HEK293 (cell line): ENCODE results near the gene HAAO.

Experiments used
- ZFP37 ChIP-seq: fragments of 450-650 bp; formaldehyde crosslinking; IDR thresholded peaks from 2 replicates; pipeline ENCODE4 v1.5.1; 2016; ENCODE audit warnings: missing biosample characterization, missing genetic modification characterization
- ZNF175 ChIP-seq: fragments of 450-650 bp; formaldehyde crosslinking; IDR thresholded peaks from 2 replicates; pipeline ENCODE4 v1.5.1; 2016; ENCODE audit warnings: missing biosample characterization, missing genetic modification characterization
- ZNF23 ChIP-seq: fragments of 450-650 bp; formaldehyde crosslinking; IDR thresholded peaks from 2 replicates; pipeline ENCODE4 v1.5.1; 2016; ENCODE audit warnings: missing biosample characterization, missing genetic modification characterization, borderline replicate concordance
- ZNF654 ChIP-seq: fragments of 450-650 bp; formaldehyde crosslinking; IDR thresholded peaks from 2 replicates; pipeline ENCODE4 v1.5.1; 2016; ENCODE audit warnings: low read depth, missing biosample characterization, missing genetic modification characterization
- ZNF830 ChIP-seq: fragments of 450-650 bp; IDR thresholded peaks from 2 replicates; pipeline ENCODE4 v1.5.0; 2018; ENCODE audit warnings: missing biosample characterization, missing genetic modification characterization, low read depth, mild to moderate bottlenecking, moderate library complexity
- TF ChIP-seq, protein P1 (sequence below): fragments of 450-650 bp; formaldehyde crosslinking; optimal IDR thresholded peaks from 2 replicates; pipeline ENCODE3; 2016; ENCODE audit warnings: missing biosample characterization, mild to moderate bottlenecking, missing genetic modification characterization
- TF ChIP-seq, protein P2 (sequence below): fragments of 450-650 bp; formaldehyde crosslinking; IDR thresholded peaks from 2 replicates; pipeline ENCODE4 v1.5.1; 2016; ENCODE audit warnings: missing biosample characterization, missing genetic modification characterization
- TF ChIP-seq, protein P3 (sequence below): fragments of 450-650 bp; formaldehyde crosslinking; IDR thresholded peaks from 2 replicates; pipeline ENCODE4 v1.5.1; 2016; ENCODE audit warnings: missing biosample characterization, missing genetic modification characterization, low read depth
- TF ChIP-seq, protein P4 (sequence below): fragments of 450-650 bp; formaldehyde crosslinking; IDR thresholded peaks from 2 replicates; pipeline ENCODE4 v1.5.1; 2016; ENCODE audit warnings: missing biosample characterization, missing genetic modification characterization
- TF ChIP-seq, protein P5 (sequence below): fragments of 450-650 bp; formaldehyde crosslinking; IDR thresholded peaks from 2 replicates; pipeline ENCODE4 v1.5.1; 2016; ENCODE audit warnings: missing biosample characterization, missing genetic modification characterization

DNA sequence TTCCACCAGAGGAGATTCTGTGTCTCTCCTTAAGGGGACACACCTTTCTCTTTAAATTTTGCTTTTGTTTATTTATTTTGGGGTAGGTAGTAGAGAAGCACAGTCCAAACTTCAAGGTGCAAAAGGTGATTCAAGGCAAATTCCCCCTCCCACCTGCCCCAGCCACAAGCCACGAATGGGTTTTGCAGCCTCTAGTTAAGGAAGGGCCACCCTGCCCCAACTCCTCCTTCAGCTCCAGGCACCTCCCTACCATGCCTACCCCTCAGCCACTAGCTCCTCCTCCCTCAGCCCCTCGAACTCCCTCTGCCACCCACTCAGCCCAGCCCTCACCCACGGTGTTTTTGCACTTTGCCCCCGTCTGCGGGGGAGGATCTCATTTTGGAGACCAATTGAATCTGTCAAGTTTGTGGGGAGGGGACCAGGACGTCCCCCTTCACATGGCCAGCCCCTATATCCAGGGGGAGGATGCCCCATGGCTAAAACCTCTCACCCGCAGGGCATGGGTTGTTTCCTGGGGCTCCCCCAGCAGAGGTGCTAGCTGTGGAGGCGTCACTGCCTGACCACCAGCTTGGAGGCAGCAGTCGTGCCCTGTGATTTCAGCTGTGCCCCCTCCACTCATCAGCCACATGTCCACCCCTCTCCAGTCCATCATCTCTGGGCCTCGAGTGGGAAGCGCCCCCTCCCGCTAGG, 4.5 kb downstream of the HAAO start:
- TF ChIP-seq, protein P1, sequence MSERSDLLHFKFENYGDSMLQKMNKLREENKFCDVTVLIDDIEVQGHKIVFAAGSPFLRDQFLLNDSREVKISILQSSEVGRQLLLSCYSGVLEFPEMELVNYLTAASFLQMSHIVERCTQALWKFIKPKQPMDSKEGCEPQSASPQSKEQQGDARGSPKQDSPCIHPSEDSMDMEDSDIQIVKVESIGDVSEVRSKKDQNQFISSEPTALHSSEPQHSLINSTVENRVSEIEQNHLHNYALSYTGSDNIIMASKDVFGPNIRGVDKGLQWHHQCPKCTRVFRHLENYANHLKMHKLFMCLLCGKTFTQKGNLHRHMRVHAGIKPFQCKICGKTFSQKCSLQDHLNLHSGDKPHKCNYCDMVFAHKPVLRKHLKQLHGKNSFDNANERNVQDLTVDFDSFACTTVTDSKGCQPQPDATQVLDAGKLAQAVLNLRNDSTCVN (tag by site-specific recombination): no peak
- TF ChIP-seq, protein P2, sequence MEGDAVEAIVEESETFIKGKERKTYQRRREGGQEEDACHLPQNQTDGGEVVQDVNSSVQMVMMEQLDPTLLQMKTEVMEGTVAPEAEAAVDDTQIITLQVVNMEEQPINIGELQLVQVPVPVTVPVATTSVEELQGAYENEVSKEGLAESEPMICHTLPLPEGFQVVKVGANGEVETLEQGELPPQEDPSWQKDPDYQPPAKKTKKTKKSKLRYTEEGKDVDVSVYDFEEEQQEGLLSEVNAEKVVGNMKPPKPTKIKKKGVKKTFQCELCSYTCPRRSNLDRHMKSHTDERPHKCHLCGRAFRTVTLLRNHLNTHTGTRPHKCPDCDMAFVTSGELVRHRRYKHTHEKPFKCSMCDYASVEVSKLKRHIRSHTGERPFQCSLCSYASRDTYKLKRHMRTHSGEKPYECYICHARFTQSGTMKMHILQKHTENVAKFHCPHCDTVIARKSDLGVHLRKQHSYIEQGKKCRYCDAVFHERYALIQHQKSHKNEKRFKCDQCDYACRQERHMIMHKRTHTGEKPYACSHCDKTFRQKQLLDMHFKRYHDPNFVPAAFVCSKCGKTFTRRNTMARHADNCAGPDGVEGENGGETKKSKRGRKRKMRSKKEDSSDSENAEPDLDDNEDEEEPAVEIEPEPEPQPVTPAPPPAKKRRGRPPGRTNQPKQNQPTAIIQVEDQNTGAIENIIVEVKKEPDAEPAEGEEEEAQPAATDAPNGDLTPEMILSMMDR: no peak
- TF ChIP-seq ZNF830: no peak
- no peak for TF ChIP-seq ZFP37 (tag by site-specific recombination)
- TF ChIP-seq, protein P3, sequence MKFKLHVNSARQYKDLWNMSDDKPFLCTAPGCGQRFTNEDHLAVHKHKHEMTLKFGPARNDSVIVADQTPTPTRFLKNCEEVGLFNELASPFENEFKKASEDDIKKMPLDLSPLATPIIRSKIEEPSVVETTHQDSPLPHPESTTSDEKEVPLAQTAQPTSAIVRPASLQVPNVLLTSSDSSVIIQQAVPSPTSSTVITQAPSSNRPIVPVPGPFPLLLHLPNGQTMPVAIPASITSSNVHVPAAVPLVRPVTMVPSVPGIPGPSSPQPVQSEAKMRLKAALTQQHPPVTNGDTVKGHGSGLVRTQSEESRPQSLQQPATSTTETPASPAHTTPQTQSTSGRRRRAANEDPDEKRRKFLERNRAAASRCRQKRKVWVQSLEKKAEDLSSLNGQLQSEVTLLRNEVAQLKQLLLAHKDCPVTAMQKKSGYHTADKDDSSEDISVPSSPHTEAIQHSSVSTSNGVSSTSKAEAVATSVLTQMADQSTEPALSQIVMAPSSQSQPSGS (tag by site-specific recombination): no peak
- TF ChIP-seq, protein P4, sequence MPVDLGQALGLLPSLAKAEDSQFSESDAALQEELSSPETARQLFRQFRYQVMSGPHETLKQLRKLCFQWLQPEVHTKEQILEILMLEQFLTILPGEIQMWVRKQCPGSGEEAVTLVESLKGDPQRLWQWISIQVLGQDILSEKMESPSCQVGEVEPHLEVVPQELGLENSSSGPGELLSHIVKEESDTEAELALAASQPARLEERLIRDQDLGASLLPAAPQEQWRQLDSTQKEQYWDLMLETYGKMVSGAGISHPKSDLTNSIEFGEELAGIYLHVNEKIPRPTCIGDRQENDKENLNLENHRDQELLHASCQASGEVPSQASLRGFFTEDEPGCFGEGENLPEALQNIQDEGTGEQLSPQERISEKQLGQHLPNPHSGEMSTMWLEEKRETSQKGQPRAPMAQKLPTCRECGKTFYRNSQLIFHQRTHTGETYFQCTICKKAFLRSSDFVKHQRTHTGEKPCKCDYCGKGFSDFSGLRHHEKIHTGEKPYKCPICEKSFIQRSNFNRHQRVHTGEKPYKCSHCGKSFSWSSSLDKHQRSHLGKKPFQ (tag by site-specific recombination): no peak
- TF ChIP-seq ZNF175 (tag by site-specific recombination): no peak
- TF ChIP-seq ZNF654 (tag by site-specific recombination): no peak
- TF ChIP-seq ZNF23: no peak
- TF ChIP-seq, protein P5, sequence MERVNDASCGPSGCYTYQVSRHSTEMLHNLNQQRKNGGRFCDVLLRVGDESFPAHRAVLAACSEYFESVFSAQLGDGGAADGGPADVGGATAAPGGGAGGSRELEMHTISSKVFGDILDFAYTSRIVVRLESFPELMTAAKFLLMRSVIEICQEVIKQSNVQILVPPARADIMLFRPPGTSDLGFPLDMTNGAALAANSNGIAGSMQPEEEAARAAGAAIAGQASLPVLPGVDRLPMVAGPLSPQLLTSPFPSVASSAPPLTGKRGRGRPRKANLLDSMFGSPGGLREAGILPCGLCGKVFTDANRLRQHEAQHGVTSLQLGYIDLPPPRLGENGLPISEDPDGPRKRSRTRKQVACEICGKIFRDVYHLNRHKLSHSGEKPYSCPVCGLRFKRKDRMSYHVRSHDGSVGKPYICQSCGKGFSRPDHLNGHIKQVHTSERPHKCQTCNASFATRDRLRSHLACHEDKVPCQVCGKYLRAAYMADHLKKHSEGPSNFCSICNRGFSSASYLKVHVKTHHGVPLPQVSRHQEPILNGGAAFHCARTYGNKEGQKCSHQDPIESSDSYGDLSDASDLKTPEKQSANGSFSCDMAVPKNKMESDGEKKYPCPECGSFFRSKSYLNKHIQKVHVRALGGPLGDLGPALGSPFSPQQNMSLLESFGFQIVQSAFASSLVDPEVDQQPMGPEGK (tag by site-specific recombination): no peak
